HL-60 (cell line): ENCODE measurements around the gene FOXI2.

Experiments
- CTCF ChIP-seq: IDR thresholded peaks from one replicate; pipeline ENCODE4 v1.5.1; 2011; ENCODE audit warnings: low read length, control low read depth, inconsistent platforms; ENCODE audit not compliant: insufficient read depth
- GABPA ChIP-seq: IDR thresholded peaks from 2 replicates; pipeline ENCODE4 v1.6.1; 2012; ENCODE audit warnings: low read depth
- POLR2AphosphoS5 ChIP-seq: IDR thresholded peaks from 2 replicates; pipeline ENCODE4 v1.6.1; 2012; ENCODE audit warnings: low read depth
- REST ChIP-seq: IDR thresholded peaks from 2 replicates; pipeline ENCODE4 v1.6.1; 2012; ENCODE audit warnings: low read depth; ENCODE audit not compliant: insufficient replicate concordance
- SPI1 ChIP-seq: IDR thresholded peaks from 2 replicates; pipeline ENCODE4 v1.6.1; 2012; ENCODE audit warnings: low read depth, mild to moderate bottlenecking, borderline replicate concordance

GRCh38 chr10:127787873-127788272 lies 50.9 kb downstream of the FOXI2 start:
- TF ChIP-seq REST: no peak
- TF ChIP-seq POLR2AphosphoS5: no peak
- no peak for TF ChIP-seq CTCF
- TF ChIP-seq GABPA: no peak
- no peak for TF ChIP-seq SPI1
